ENCODE data around the gene PKD2L1. TPM values are rescaled to one million over a fixed set of nuclear protein-coding genes. Genes with fewer than 3 reads are reported as not detected.

PKD2L1 gene
- total and polyA plus RNA-seq, 9 of the 15 experiments (the other 6 are each of a cell fraction or from before 2014, with no cell fraction given), result not detected

GRCh38 chr10:100374200-100374655, 44.2 kb upstream of the PKD2L1 start (continued):
- peak; percentile 95 for TF ChIP-seq THRB (CRISPR knock-in tag; conservative IDR thresholded peaks at IDR 0.05)
- 0 out of 2 replicates have a peak, but pooled peaks have one; percentile 18 for TF ChIP-seq ZNF436 (CRISPR knock-in tag; IDR thresholded peaks at IDR 0.05)
- 0 out of 2 replicates have a peak, but pooled peaks have one; percentile 31 for TF ChIP-seq MBD2 (IDR thresholded peaks at IDR 0.05; ENCODE audit: borderline replicate concordance, low read depth)
- peak; percentile 55; the same call in 1 of the 2 replicates for TF ChIP-seq POLR2AphosphoS5 (IDR thresholded peaks at IDR 0.05; ENCODE audit: control insufficient read depth, insufficient read depth, low read depth, low read length)
- no peak for TF ChIP-seq FOXA3 (CRISPR knock-in tag; conservative IDR thresholded peaks at IDR 0.05 in 1 of 2, IDR thresholded peaks at IDR 0.05 in 1 of 2)
- no peak for TF ChIP-seq CREM (IDR thresholded peaks at IDR 0.05; ENCODE audit: low read depth)
- peak in 1 of 2 experiments; percentile 15; a peak in 1 of 4 replicates for TF ChIP-seq FOXK2 (conservative IDR thresholded peaks at IDR 0.05 in 1 of 2, IDR thresholded peaks at IDR 0.05 in 1 of 2; ENCODE audit: low read depth in 2 of 2)
- no peak for TF ChIP-seq HSF4 (CRISPR knock-in tag; IDR thresholded peaks at IDR 0.05; ENCODE audit: borderline replicate concordance)
- TF ChIP-seq BHLHE40 (IDR thresholded peaks at IDR 0.05; ENCODE audit: low read length), result no peak
- TF ChIP-seq C11orf30 (IDR thresholded peaks at IDR 0.05; ENCODE audit: low read depth), result no peak
- no peak for TF ChIP-seq SETDB1 (IDR thresholded peaks at IDR 0.05; ENCODE audit: low read length)
- TF ChIP-seq SAFB2 (IDR thresholded peaks at IDR 0.05; ENCODE audit: borderline replicate concordance, low read depth, low read length, severe bottlenecking), result no peak
- peak; percentile 30; the same call in 1 of the 2 replicates for TF ChIP-seq ZNF589 (CRISPR knock-in tag; IDR thresholded peaks at IDR 0.05; ENCODE audit: low read depth)
- TF ChIP-seq NFRKB (IDR thresholded peaks at IDR 0.05; ENCODE audit: low read depth), result peak; percentile 75
- TF ChIP-seq, protein P1, sequence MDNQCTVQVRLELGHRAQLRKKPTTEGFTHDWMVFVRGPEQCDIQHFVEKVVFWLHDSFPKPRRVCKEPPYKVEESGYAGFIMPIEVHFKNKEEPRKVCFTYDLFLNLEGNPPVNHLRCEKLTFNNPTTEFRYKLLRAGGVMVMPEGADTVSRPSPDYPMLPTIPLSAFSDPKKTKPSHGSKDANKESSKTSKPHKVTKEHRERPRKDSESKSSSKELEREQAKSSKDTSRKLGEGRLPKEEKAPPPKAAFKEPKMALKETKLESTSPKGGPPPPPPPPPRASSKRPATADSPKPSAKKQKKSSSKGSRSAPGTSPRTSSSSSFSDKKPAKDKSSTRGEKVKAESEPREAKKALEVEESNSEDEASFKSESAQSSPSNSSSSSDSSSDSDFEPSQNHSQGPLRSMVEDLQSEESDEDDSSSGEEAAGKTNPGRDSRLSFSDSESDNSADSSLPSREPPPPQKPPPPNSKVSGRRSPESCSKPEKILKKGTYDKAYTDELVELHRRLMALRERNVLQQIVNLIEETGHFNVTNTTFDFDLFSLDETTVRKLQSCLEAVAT (IDR thresholded peaks at IDR 0.05), result peak; percentile 89 to 93
- TF ChIP-seq HDAC2 (IDR thresholded peaks at IDR 0.05), result 0 out of 2 replicates have a peak, but pooled peaks have one; percentile 28
- TF ChIP-seq HMBOX1 (IDR thresholded peaks at IDR 0.05), result no peak
- TF ChIP-seq MYBL2 (IDR thresholded peaks at IDR 0.05; ENCODE audit: low read depth), result no peak
- TF ChIP-seq MYBL2 (CRISPR knock-in tag; IDR thresholded peaks at IDR 0.05; ENCODE audit: borderline replicate concordance), result no peak
- no peak for TF ChIP-seq ZNF232 (CRISPR knock-in tag; IDR thresholded peaks at IDR 0.05)
- TF ChIP-seq, protein P2, sequence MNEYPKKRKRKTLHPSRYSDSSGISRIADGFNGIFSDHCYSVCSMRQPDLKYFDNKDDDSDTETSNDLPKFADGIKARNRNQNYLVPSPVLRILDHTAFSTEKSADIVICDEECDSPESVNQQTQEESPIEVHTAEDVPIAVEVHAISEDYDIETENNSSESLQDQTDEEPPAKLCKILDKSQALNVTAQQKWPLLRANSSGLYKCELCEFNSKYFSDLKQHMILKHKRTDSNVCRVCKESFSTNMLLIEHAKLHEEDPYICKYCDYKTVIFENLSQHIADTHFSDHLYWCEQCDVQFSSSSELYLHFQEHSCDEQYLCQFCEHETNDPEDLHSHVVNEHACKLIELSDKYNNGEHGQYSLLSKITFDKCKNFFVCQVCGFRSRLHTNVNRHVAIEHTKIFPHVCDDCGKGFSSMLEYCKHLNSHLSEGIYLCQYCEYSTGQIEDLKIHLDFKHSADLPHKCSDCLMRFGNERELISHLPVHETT (CRISPR knock-in tag; conservative IDR thresholded peaks at IDR 0.05 in 1 of 2, IDR thresholded peaks at IDR 0.05 in 1 of 2), result no peak
- peak; percentile 30; the same call in 1 of the 2 replicates for TF ChIP-seq NFIC (IDR thresholded peaks at IDR 0.05)
- TF ChIP-seq, protein P3, sequence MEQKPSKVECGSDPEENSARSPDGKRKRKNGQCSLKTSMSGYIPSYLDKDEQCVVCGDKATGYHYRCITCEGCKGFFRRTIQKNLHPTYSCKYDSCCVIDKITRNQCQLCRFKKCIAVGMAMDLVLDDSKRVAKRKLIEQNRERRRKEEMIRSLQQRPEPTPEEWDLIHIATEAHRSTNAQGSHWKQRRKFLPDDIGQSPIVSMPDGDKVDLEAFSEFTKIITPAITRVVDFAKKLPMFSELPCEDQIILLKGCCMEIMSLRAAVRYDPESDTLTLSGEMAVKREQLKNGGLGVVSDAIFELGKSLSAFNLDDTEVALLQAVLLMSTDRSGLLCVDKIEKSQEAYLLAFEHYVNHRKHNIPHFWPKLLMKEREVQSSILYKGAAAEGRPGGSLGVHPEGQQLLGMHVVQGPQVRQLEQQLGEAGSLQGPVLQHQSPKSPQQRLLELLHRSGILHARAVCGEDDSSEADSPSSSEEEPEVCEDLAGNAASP (IDR thresholded peaks at IDR 0.05), result no peak
